Activated naive CD8-positive, alpha-beta T cell (primary cell): ENCODE data around the gene RNF13.
"Not testable (repeated sequence)": the region's sequence is repeated elsewhere in the genome, so short reads cannot be mapped to it uniquely, and the experiment has no call there.

Source experiments
- H3K27ac Mint-ChIP-seq: one replicate; pipeline ENCODE4 v1.8.0; 2021; ENCODE audit warnings: mixed read lengths
- H3K27me3 Mint-ChIP-seq: one replicate; pipeline ENCODE4 v1.8.0; 2021; ENCODE audit warnings: mixed read lengths
- H3K36me3 Mint-ChIP-seq: one replicate; pipeline ENCODE4 v1.8.0; 2021; ENCODE audit warnings: mixed read lengths
- H3K4me1 Mint-ChIP-seq: one replicate; pipeline ENCODE4 v1.8.0; 2021; ENCODE audit warnings: low read depth, mixed read lengths
- H3K4me3 Mint-ChIP-seq: one replicate; pipeline ENCODE4 v1.8.0; 2021; ENCODE audit warnings: mild to moderate bottlenecking, mixed read lengths
- H3K9me3 Mint-ChIP-seq: one replicate; pipeline ENCODE4 v1.8.0; 2021; ENCODE audit warnings: low read depth, mixed read lengths

RNF13 gene

GRCh38 chr3:149844091-149844490 is 31.1 kb downstream of the RNF13 start:
- H3K27ac Mint-ChIP-seq: no peak overlapping the region
- peaks cover 3% of the 10 kb centered on the region for H3K9me3 Mint-ChIP-seq
- peaks cover 52% of the 10 kb centered on the region for H3K4me1 Mint-ChIP-seq
- H3K36me3 Mint-ChIP-seq: peaks cover 19% of the 10 kb centered on the region
- no peaks in the 10 kb centered on the region for H3K27me3 Mint-ChIP-seq
- no peak overlapping the region for H3K4me3 Mint-ChIP-seq

- Mint-ChIP-seq H3K36me3 (peaks cover 17% of the 10 kb centered on the region), H3K27ac (no peak overlapping the region), H3K4me3 (no peak overlapping the region), H3K4me1 (peaks cover 45% of the 10 kb centered on the region), H3K9me3 (no peaks in the 10 kb centered on the region), H3K27me3 (no peaks in the 10 kb centered on the region)
Observed at GRCh38 chr3:149845570-149846244, 32.7 kb downstream of the RNF13 start.

- no peaks in the 10 kb centered on the region for H3K27me3 Mint-ChIP-seq
- H3K4me3 Mint-ChIP-seq: no peak overlapping the region
- peaks cover 36% of the 10 kb centered on the region for H3K4me1 Mint-ChIP-seq
- peaks cover 20% of the 10 kb centered on the region for H3K36me3 Mint-ChIP-seq
- no peaks in the 10 kb centered on the region for H3K9me3 Mint-ChIP-seq
- H3K27ac Mint-ChIP-seq: no peak overlapping the region
Observed at GRCh38 chr3:149848238-149848637, 35.2 kb downstream of the RNF13 start.

DNA sequence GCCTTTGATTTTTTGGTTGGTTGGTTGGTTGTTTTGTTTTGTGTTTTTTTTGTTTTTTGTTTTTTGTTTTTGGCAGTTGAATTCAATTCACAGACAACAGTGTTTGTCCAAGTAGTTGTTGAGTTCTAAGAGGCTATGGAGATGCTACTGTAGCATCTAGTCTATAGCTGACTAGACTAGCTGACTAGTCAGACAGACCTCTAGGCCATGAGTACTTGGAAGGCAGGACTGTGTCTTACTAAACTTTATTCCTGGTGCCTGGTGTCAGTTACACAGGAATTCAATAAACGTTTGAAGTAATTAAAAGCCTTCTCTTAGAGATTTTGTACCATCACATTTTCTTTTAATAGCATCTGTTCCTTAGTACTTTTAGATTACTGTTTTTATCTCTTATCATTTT is 35.7 kb downstream of the RNF13 start:
- Mint-ChIP-seq H3K4me1 (peaks cover 32% of the 10 kb centered on the region), H3K4me3 (no peak overlapping the region), H3K27ac (no peak overlapping the region), H3K36me3 (peaks cover 20% of the 10 kb centered on the region), H3K27me3 (no peaks in the 10 kb centered on the region), H3K9me3 (no peaks in the 10 kb centered on the region)

DNA sequence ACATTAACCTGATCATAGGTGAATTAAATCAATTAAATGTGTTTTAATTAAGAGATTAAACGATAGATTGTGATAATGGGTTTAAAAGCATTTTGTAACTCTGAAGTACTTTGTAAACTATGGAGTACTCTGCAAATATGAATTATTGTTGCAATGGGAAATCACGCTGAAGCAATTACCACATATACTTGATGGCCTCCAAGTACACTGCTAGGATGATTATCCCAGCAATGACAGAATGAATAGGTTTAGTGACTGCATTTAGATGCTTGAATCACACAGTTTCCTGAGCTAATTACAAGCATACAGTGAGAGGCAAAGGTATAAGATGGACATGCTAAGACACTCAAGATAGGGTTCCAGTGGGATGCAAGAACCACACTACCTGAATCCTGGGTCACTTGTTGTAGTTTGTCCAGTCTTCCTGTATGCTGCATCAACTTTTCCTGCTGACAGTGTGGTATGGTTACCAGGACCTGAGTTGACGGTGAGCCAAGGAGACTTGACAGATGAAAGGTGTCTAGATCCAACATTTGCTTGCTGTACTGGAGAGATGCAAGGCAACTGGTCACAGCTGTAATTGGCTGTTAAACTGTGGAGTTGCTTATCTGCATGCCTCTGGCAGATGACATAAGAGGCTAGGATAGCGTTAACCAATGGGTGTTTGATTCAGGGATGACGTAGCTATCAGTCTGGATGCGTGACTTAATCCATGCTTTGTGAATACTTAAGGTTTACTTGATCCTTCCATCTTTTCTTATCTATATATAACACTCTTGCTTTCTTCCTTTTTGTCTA is 38.0 kb downstream of the RNF13 start:
- peaks cover 30% of the 10 kb centered on the region for H3K36me3 Mint-ChIP-seq
- H3K4me3 Mint-ChIP-seq: no peak overlapping the region
- H3K27me3 Mint-ChIP-seq: no peaks in the 10 kb centered on the region
- peaks cover 3% of the 10 kb centered on the region for H3K9me3 Mint-ChIP-seq
- H3K27ac Mint-ChIP-seq: no peak overlapping the region
- H3K4me1 Mint-ChIP-seq: peaks cover 20% of the 10 kb centered on the region

GRCh38 chr3:149858911-149859310 is 45.9 kb downstream of the RNF13 start:
- peaks cover 3% of the 10 kb centered on the region for H3K9me3 Mint-ChIP-seq
- peaks cover 17% of the 10 kb centered on the region for H3K4me1 Mint-ChIP-seq
- no peak overlapping the region for H3K4me3 Mint-ChIP-seq
- no peak overlapping the region for H3K27ac Mint-ChIP-seq
- peaks cover 34% of the 10 kb centered on the region for H3K36me3 Mint-ChIP-seq
- no peaks in the 10 kb centered on the region for H3K27me3 Mint-ChIP-seq

DNA sequence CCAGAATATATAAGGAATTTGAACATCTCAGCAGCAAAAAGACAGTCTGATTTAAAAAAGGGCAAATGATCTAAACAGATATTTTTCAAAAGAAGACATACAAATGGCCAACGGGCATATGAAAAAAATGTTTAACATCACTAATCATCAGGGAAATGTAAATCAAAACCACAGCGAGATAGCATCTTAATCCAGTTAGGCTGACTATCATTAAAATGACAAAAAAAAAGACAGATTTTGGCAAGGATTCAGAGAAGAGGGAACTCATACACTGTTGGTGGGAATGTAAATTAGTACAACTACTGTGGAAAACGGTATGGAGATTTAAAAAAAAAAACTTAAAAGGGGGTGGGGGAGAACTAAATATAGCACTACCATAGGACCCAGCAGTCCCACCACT is 47.9 kb downstream of the RNF13 start:
- H3K36me3 Mint-ChIP-seq: peaks cover 30% of the 10 kb centered on the region
- H3K27ac Mint-ChIP-seq: no peak overlapping the region
- no peaks in the 10 kb centered on the region for H3K27me3 Mint-ChIP-seq
- H3K9me3 Mint-ChIP-seq: peaks cover 4% of the 10 kb centered on the region
- H3K4me3 Mint-ChIP-seq: no peak overlapping the region
- H3K4me1 Mint-ChIP-seq: peaks cover 17% of the 10 kb centered on the region

DNA sequence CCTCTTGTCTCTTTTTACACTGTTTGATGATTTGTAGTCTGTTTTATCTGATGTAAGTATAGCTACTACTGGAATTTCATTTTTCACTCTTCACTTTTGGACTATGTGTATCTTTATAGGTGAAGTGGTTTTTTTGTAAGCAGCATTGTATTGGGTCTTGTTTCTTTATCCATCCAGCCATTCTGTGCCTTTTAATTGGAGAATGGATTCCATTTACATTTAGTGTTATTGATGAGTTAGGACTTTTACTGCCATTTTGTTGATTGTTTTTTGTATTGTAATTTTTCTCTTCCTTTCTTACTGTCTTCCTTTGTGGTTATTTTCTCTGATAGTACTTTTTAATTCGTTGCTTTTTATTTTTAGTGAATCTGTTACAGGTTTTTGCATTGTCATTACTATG is 54.5 kb downstream of the RNF13 start:
- H3K9me3 Mint-ChIP-seq: peaks cover 26% of the 10 kb centered on the region
- H3K27ac Mint-ChIP-seq: no peak overlapping the region
- no peaks in the 10 kb centered on the region for H3K27me3 Mint-ChIP-seq
- H3K4me1 Mint-ChIP-seq: peaks cover 7% of the 10 kb centered on the region
- peaks cover 43% of the 10 kb centered on the region for H3K36me3 Mint-ChIP-seq
- H3K4me3 Mint-ChIP-seq: no peak overlapping the region

DNA sequence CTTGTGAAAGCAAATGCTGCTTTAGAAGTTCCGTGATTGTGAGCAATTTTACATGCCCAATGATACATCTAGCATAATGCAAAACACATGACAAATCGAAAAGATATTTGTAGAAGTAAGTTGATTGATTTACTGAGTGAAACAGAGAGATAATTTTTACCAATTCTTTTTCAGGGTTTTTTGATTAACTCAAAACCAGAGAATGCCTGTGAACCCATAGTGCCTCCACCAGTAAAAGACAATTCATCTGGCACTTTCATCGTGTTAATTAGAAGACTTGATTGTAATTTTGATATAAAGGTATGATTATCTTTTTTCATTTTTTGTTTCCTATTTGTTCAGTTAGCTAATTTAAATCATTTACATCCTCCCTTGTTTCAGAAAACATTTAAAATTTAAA is 58.8 kb downstream of the RNF13 start:
- H3K27ac Mint-ChIP-seq: no peak overlapping the region
- H3K36me3 Mint-ChIP-seq: peaks cover 32% of the 10 kb centered on the region
- peaks cover 16% of the 10 kb centered on the region for H3K9me3 Mint-ChIP-seq
- peaks cover 7% of the 10 kb centered on the region for H3K4me1 Mint-ChIP-seq
- H3K27me3 Mint-ChIP-seq: no peaks in the 10 kb centered on the region
- H3K4me3 Mint-ChIP-seq: no peak overlapping the region

- Mint-ChIP-seq H3K4me1 (peaks cover 7% of the 10 kb centered on the region), H3K4me3 (no peak overlapping the region), H3K27me3 (no peaks in the 10 kb centered on the region), H3K9me3 (peaks cover 14% of the 10 kb centered on the region), H3K27ac (no peak overlapping the region), H3K36me3 (peaks cover 29% of the 10 kb centered on the region)
Observed at GRCh38 chr3:149872589-149872988, 59.6 kb downstream of the RNF13 start.

- Mint-ChIP-seq H3K27ac (no peak overlapping the region), H3K4me3 (no peak overlapping the region), H3K9me3 (no peaks in the 10 kb centered on the region), H3K4me1 (peaks cover 8% of the 10 kb centered on the region), H3K27me3 (no peaks in the 10 kb centered on the region), H3K36me3 (peaks cover 11% of the 10 kb centered on the region)
Observed at GRCh38 chr3:149877668-149878067, 64.7 kb downstream of the RNF13 start.

DNA sequence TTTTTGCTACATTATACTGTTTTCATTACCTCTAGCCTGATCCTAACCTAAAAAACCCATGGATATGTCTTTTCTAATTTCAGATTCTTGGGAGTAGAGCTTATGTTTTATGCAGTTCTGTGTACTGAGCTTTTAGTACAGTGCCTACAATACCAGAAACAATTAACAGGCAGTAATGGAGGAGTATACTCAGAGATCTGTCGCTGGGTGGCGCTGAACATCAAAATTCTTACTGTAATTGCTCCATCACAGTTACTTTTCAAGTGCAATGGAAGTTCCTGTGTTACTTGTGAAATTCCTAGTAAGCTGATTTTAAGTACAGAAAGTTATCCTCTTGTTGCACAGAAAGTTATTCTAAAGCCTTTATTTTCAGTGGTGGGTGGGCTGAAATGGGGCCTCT is 66.9 kb downstream of the RNF13 start:
- Mint-ChIP-seq H3K4me1 (peaks cover 14% of the 10 kb centered on the region), H3K36me3 (peaks cover 18% of the 10 kb centered on the region), H3K4me3 (no peak overlapping the region), H3K9me3 (peaks cover 7% of the 10 kb centered on the region), H3K27me3 (no peaks in the 10 kb centered on the region), H3K27ac (no peak overlapping the region)

- Mint-ChIP-seq H3K36me3 (peaks cover 17% of the 10 kb centered on the region), H3K27ac (no peak overlapping the region), H3K4me3 (no peak overlapping the region), H3K9me3 (peaks cover 7% of the 10 kb centered on the region), H3K4me1 (peaks cover 24% of the 10 kb centered on the region), H3K27me3 (no peaks in the 10 kb centered on the region)
Observed at GRCh38 chr3:149881879-149882278, 68.9 kb downstream of the RNF13 start.

DNA sequence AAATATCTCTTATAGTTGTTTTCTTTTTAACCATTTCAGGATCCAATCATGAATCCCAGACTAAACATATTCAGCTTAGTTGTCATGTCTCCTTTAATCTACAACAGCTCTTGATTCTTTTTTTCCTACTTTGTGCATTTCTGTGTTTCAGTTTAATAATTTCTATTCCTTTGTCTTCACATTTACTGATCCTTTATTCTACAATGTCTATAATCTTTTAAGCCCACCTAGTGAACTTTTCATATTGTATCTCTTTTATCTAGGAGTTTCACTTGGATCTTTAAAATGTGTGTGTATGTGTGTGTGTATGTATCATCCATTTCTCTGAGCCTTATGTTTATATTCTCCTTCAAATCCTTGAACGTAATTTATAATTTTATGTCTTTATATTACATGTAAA is 70.1 kb downstream of the RNF13 start:
- peaks cover 24% of the 10 kb centered on the region for H3K4me1 Mint-ChIP-seq
- H3K27ac Mint-ChIP-seq: no peak overlapping the region
- peaks cover 19% of the 10 kb centered on the region for H3K36me3 Mint-ChIP-seq

DNA sequence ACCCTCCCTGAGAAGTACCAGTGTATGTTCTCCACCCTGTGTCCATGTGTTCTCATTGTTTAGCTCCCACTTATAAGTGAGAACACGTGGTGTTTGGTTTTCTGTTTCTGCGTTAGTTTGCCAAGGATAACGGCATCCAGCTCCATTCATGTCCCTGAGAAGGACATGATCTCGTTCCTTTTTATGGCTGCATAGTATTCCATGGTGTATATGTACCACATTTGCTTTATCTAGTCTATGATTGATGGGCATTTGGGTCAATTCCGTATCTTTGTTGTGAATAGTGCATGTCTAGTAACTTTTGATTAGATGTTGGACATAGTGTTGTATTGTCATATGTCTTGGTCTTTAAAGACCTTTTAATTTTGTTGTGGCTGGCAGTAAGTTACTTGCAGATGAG is 70.8 kb downstream of the RNF13 start:
- peaks cover 19% of the 10 kb centered on the region for H3K36me3 Mint-ChIP-seq
- H3K27me3 Mint-ChIP-seq, H3K27ac Mint-ChIP-seq, H3K9me3 Mint-ChIP-seq, H3K4me3 Mint-ChIP-seq: not testable (repeated sequence)
- peaks cover 22% of the 10 kb centered on the region for H3K4me1 Mint-ChIP-seq

More for the DNA sequence above, 70.1 kb downstream of the RNF13 start:
- H3K4me3 Mint-ChIP-seq: no peak overlapping the region
- H3K27me3 Mint-ChIP-seq: no peaks in the 10 kb centered on the region
- peaks cover 7% of the 10 kb centered on the region for H3K9me3 Mint-ChIP-seq
